ENCODE measurements around the gene KRTAP10-10.
"Not testable (repeated sequence)": the region's sequence is repeated elsewhere in the genome, so short reads cannot be mapped to it uniquely, and the experiment has no call there.

Gene KRTAP10-10, protein sequence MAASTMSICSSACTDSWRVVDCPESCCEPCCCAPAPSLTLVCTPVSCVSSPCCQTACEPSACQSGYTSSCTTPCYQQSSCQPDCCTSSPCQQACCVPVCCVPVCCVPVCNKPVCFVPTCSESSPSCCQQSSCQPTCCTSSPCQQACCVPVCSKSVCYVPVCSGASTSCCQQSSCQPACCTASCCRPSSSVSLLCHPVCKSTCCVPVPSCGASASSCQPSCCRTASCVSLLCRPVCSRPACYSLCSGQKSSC

DNA sequence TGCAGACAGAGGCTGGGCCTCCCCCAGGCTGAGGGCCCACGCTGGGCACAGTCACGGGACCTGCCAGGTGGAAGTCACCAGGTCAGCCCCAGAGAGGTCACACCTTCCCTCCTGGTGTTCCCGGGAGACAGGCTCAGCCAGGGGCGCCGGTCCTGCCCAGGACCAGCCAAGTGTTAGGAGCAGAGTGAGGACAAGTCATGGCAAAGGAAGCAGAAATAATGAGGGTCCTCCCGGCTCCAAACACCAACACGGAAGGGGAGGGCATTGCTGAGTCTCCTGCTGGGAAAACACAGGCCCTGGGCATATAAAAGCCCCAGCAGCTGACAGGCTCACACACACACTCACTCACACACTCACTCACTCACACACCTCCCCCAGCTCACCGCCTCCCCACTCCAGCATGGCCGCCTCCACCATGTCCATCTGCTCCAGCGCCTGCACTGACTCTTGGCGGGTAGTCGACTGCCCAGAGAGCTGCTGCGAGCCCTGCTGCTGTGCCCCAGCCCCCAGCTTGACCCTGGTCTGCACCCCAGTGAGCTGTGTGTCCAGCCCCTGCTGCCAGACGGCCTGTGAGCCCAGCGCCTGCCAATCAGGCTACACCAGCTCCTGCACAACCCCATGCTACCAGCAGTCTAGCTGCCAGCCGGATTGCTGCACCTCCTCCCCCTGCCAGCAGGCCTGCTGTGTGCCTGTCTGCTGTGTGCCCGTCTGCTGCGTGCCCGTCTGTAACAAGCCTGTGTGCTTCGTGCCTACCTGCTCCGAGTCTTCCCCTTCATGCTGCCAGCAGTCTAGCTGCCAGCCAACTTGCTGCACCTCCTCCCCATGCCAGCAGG, at the start of gene KRTAP10-10:
KRTAP10-10 (plus strand) TSS at position 339 of the 833 bp plus-strand sequence; CDS start at position 401, 62 bp downstream.
- DNase-seq (ENCODE audit: extremely low read depth, low read depth) = no peak

DNA sequence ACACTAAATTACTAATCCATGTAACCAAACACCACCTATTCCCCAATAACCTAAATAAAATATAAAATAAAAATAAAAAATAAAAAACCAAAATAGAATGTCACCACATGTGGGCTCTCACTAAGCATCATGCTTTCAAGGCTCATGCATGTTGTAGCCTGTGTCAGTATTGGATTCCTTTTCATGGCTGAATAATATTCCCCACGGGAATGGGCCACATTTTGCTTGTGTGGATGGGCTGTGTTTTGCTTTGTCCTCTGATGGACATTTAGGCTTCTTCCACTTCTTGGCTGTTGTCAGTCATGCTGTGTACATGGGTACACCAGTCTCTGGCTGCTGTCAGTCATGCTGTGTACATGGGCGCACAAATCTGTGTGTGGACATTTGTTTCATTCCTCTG, 48.1 kb upstream of the KRTAP10-10 start:
- no peak overlapping the region for H3K4me3 ChIP-seq (replicated peaks; ENCODE audit: low read depth, low read length)
- DNase-seq (ENCODE audit: extremely low read depth, low read depth) = no peak
- TF ChIP-seq, protein P1, sequence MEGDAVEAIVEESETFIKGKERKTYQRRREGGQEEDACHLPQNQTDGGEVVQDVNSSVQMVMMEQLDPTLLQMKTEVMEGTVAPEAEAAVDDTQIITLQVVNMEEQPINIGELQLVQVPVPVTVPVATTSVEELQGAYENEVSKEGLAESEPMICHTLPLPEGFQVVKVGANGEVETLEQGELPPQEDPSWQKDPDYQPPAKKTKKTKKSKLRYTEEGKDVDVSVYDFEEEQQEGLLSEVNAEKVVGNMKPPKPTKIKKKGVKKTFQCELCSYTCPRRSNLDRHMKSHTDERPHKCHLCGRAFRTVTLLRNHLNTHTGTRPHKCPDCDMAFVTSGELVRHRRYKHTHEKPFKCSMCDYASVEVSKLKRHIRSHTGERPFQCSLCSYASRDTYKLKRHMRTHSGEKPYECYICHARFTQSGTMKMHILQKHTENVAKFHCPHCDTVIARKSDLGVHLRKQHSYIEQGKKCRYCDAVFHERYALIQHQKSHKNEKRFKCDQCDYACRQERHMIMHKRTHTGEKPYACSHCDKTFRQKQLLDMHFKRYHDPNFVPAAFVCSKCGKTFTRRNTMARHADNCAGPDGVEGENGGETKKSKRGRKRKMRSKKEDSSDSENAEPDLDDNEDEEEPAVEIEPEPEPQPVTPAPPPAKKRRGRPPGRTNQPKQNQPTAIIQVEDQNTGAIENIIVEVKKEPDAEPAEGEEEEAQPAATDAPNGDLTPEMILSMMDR (IDR thresholded peaks at IDR 0.05; ENCODE audit: low read depth, low read length, missing control alignments) = no peak

More for the DNA sequence above, at the start of gene KRTAP10-10:
- no peak within 1 kb of the TSS for H3K4me3 ChIP-seq (replicated peaks; ENCODE audit: low read depth, low read length)
- TF ChIP-seq, protein P1 (IDR thresholded peaks at IDR 0.05; ENCODE audit: low read depth, low read length, missing control alignments) = no peak

DNA sequence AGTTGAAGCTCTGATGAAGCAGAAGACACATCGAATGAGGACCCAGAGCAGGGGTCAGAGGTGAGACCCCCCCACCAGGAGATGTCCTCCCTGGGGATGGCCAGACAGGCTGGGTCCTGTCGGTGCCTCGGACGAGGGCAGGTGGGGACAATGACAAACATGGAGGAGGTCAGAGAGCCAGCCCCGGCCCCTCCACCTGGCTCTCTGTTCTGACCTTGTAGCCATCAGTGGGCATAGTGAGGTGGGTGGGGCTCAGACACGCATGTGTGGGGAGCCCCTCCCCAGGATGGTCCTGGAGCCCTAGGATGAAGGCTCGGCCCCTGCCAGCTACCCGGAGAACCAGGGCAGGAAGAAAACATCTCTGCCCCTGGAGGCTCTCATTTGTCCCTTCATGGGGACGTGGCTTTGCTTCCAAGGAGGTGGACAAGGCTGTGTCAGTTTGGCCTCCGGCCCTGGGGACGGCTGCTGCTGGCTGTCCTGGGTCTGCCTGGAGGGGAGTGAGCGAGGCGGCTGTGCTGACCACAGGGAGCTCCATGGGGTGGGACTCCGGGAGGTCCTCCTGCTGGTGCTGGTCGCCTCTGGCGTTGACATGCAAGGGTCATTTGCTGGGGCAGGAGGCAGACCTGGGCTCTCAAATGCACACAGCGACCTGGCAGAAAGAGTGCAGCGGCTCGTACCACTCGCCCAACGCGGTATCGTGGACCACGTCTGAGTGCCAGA, 47.4 kb upstream of the KRTAP10-10 start:
- TF ChIP-seq, protein P1 (IDR thresholded peaks at IDR 0.05; ENCODE audit: low read depth, low read length, missing control alignments) = no peak
- H3K4me3 ChIP-seq (replicated peaks; ENCODE audit: low read depth, low read length) = no peak overlapping the region
- DNase-seq (ENCODE audit: extremely low read depth, low read depth) = no peak

DNA sequence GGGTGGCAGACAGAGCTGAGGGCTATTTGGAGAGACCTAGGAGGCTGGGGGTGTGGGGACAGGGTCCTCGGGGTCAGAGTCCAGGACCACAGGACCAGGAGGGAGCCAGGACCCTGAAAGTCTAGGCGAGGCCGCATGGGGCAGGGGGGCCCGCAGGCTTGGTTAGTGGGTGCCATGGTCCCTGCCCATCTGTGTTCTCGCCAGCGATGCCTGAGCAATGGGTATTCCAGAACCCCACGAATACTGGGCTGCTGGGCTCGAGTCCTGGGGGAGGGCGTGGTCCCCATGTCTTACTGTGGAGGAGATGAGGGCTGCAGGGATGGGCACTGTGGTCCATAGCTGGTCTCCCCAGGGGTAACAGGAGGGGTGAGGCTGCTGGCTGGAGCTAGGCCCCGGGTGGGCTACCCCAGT, 46.8 kb upstream of the KRTAP10-10 start:
- DNase-seq (ENCODE audit: extremely low read depth, low read depth) = no peak
- TF ChIP-seq, protein P1 (IDR thresholded peaks at IDR 0.05; ENCODE audit: low read depth, low read length, missing control alignments) = no peak
- no peak overlapping the region for H3K4me3 ChIP-seq (replicated peaks; ENCODE audit: low read depth, low read length)

DNA sequence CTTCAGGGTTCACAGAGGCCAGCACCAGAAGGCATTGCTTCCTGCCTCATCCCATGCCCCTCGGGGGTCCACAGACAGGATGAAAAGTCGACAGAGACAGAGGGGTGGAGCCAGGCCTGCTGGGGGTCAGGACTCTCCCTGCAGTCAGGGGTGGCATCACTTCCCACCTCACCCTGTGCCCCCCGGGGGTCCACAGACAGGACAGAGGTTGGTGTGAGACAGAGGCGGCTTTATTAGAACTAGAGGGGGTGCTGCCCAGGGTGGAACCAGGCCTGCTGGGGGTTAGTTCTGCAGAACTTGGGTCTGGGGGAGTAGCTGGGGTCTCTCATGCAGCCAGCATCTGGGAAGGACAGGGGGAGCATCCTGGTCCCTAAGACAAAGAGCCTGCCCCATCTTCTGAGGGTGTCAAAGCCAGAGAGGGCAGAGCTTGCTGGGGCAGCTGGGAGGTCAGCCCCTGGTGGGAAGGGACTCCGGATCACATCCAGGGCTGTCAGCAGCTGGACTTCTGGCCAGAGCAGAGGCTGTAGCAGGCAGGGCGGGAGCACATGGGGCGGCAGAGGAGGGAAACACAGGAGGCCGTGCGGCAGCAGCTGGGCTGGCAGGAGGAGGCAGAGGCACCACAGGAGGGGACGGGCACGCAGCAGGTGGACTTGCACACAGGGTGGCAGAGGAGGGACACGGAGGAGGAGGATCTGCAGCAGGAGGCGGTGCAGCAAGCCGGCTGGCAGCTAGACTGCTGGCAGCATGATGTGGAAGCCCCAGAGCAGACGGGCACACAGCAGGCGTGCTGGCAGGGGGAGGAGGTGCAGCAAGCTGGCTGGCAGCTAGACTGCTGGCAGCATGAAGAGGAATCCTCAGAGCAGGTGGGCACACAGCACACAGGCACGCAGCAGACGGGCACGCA, 46.0 kb upstream of the KRTAP10-10 start:
- not testable (repeated sequence) for DNase-seq (ENCODE audit: extremely low read depth, low read depth); H3K4me3 ChIP-seq (replicated peaks; ENCODE audit: low read depth, low read length)

DNA sequence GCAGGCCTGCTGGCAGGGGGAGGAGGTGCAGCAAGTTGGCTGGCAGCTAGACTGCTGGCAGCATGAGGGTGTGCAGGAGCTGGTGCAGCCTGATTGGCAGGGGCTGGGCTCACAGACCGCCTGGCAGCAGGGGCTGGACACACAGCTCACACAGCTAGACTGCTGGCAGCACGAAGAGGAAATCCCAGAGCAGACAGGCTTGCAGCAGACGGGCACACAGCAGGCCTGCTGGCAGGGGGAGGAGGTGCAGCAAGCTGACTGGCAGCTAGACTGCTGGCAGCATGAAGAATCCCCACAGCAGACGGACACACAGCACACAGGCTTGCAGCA, 45.4 kb upstream of the KRTAP10-10 start:
- DNase-seq (ENCODE audit: extremely low read depth, low read depth); H3K4me3 ChIP-seq (replicated peaks; ENCODE audit: low read depth, low read length): not testable (repeated sequence)

Data from HFF-Myc (cell line).